Dendritic cell treated with granulocyte-macrophage colony-stimulating factor and Interleukin-4, amounts not matched to agents 40 ng/mL and 50 ng/mL, for 4 days (primary cell): ENCODE data around the gene ZDHHC8.

ENCODE experiments used
- H3K27ac Mint-ChIP-seq: one replicate; pipeline ENCODE4 v1.8.0; 2022; ENCODE audit warnings: mild to moderate bottlenecking, mixed read lengths
- H3K27me3 Mint-ChIP-seq: one replicate; pipeline ENCODE4 v1.8.0; 2022; ENCODE audit warnings: mild to moderate bottlenecking, mixed read lengths
- H3K36me3 Mint-ChIP-seq: one replicate; pipeline ENCODE4 v1.8.0; 2022; ENCODE audit warnings: low read depth, mixed read lengths
- H3K4me1 Mint-ChIP-seq: one replicate; pipeline ENCODE4 v1.8.0; 2022; ENCODE audit warnings: low read depth, mixed read lengths
- H3K4me3 Mint-ChIP-seq: one replicate; pipeline ENCODE4 v1.8.0; 2022; ENCODE audit warnings: mild to moderate bottlenecking, moderate library complexity, mixed read lengths
- H3K9me3 Mint-ChIP-seq: one replicate; pipeline ENCODE4 v1.8.0; 2022; ENCODE audit warnings: mixed read lengths
- intact Hi-C: fragments of 100-400 bp; cut with micrococcal nuclease; formaldehyde crosslinking; loops from one replicate; pipeline ENCODE4 v1.15.0; 2022

The ZDHHC8 gene

GRCh38 chr22:20172141-20172613 lies 40.6 kb downstream of the ZDHHC8 start:
- Mint-ChIP-seq H3K4me1 (no peaks in the 10 kb centered on the region), H3K4me3 (no peak overlapping the region), H3K9me3 (no peaks in the 10 kb centered on the region), H3K27me3 (no peaks in the 10 kb centered on the region), H3K36me3 (no peaks in the 10 kb centered on the region), H3K27ac (no peak overlapping the region)
- intact Hi-C loops = no loop called here

- no peak overlapping the region for H3K4me3 Mint-ChIP-seq
- no peaks in the 10 kb centered on the region for H3K27me3 Mint-ChIP-seq
- H3K27ac Mint-ChIP-seq = no peak overlapping the region
- no peaks in the 10 kb centered on the region for H3K36me3 Mint-ChIP-seq
- H3K4me1 Mint-ChIP-seq = no peaks in the 10 kb centered on the region
- intact Hi-C loops = no loop called here
- H3K9me3 Mint-ChIP-seq = no peaks in the 10 kb centered on the region
Observed at GRCh38 chr22:20173246-20173645, 41.6 kb downstream of the ZDHHC8 start.

- Mint-ChIP-seq H3K4me1 (no peaks in the 10 kb centered on the region), H3K36me3 (no peaks in the 10 kb centered on the region), H3K4me3 (no peak overlapping the region), H3K27me3 (no peaks in the 10 kb centered on the region), H3K9me3 (no peaks in the 10 kb centered on the region), H3K27ac (no peak overlapping the region)
- intact Hi-C loops = no loop called here
Observed at GRCh38 chr22:20173772-20174171, 42.2 kb downstream of the ZDHHC8 start.

GRCh38 chr22:20174785-20175596 lies 43.4 kb downstream of the ZDHHC8 start:
- H3K27me3 Mint-ChIP-seq = no peaks in the 10 kb centered on the region
- no peak overlapping the region for H3K27ac Mint-ChIP-seq
- no peaks in the 10 kb centered on the region for H3K4me1 Mint-ChIP-seq
- H3K9me3 Mint-ChIP-seq = no peaks in the 10 kb centered on the region
- H3K4me3 Mint-ChIP-seq = no peak overlapping the region
- no peaks in the 10 kb centered on the region for H3K36me3 Mint-ChIP-seq
- intact Hi-C loops = no loop called here

- H3K9me3 Mint-ChIP-seq = no peaks in the 10 kb centered on the region
- H3K27ac Mint-ChIP-seq = no peak overlapping the region
- H3K4me3 Mint-ChIP-seq = no peak overlapping the region
- no peaks in the 10 kb centered on the region for H3K27me3 Mint-ChIP-seq
- no peaks in the 10 kb centered on the region for H3K36me3 Mint-ChIP-seq
- intact Hi-C loops = no loop called here
- H3K4me1 Mint-ChIP-seq = no peaks in the 10 kb centered on the region
Observed at GRCh38 chr22:20175597-20175900, 43.9 kb downstream of the ZDHHC8 start.

GRCh38 chr22:20176421-20177085 lies 44.9 kb downstream of the ZDHHC8 start:
- Mint-ChIP-seq H3K9me3 (no peaks in the 10 kb centered on the region), H3K4me1 (no peaks in the 10 kb centered on the region)

GRCh38 chr22:20177217-20177911 lies 45.8 kb downstream of the ZDHHC8 start:
- no peak overlapping the region for H3K27ac Mint-ChIP-seq
- H3K9me3 Mint-ChIP-seq = no peaks in the 10 kb centered on the region
- no peaks in the 10 kb centered on the region for H3K36me3 Mint-ChIP-seq
- H3K4me3 Mint-ChIP-seq = no peak overlapping the region
- intact Hi-C loops = no loop called here
- H3K4me1 Mint-ChIP-seq = no peaks in the 10 kb centered on the region
- H3K27me3 Mint-ChIP-seq = no peaks in the 10 kb centered on the region

More at GRCh38 chr22:20176421-20177085, 44.9 kb downstream of the ZDHHC8 start:
- Mint-ChIP-seq H3K4me3 (no peak overlapping the region), H3K27ac (no peak overlapping the region), H3K27me3 (no peaks in the 10 kb centered on the region), H3K36me3 (no peaks in the 10 kb centered on the region)
- intact Hi-C loops = no loop called here

GRCh38 chr22:20178075-20178914 lies 46.7 kb downstream of the ZDHHC8 start:
- Mint-ChIP-seq H3K27me3 (no peaks in the 10 kb centered on the region), H3K4me3 (no peak overlapping the region), H3K36me3 (no peaks in the 10 kb centered on the region), H3K9me3 (no peaks in the 10 kb centered on the region), H3K27ac (no peak overlapping the region), H3K4me1 (no peaks in the 10 kb centered on the region)
- intact Hi-C loops = no loop called here

GRCh38 chr22:20178915-20179227 lies 47.3 kb downstream of the ZDHHC8 start:
- Mint-ChIP-seq H3K27me3 (no peaks in the 10 kb centered on the region), H3K4me3 (no peak overlapping the region), H3K27ac (no peak overlapping the region), H3K36me3 (no peaks in the 10 kb centered on the region), H3K9me3 (no peaks in the 10 kb centered on the region), H3K4me1 (no peaks in the 10 kb centered on the region)
- intact Hi-C loops = no loop called here

GRCh38 chr22:20179455-20180244 lies 48.0 kb downstream of the ZDHHC8 start:
- Mint-ChIP-seq H3K27ac (peak overlapping the region; percentile 20), H3K4me3 (no peak overlapping the region), H3K4me1 (no peaks in the 10 kb centered on the region), H3K9me3 (no peaks in the 10 kb centered on the region), H3K36me3 (no peaks in the 10 kb centered on the region), H3K27me3 (no peaks in the 10 kb centered on the region)
- intact Hi-C loops = no loop called here

GRCh38 chr22:20180245-20180630 lies 48.6 kb downstream of the ZDHHC8 start:
- H3K27me3 Mint-ChIP-seq = no peaks in the 10 kb centered on the region
- H3K4me1 Mint-ChIP-seq = no peaks in the 10 kb centered on the region
- H3K36me3 Mint-ChIP-seq = no peaks in the 10 kb centered on the region
- peak overlapping the region; percentile 20 for H3K27ac Mint-ChIP-seq
- H3K4me3 Mint-ChIP-seq = no peak overlapping the region
- H3K9me3 Mint-ChIP-seq = no peaks in the 10 kb centered on the region
- intact Hi-C loops = no loop called here

- H3K36me3 Mint-ChIP-seq = no peaks in the 10 kb centered on the region
- intact Hi-C loops = no loop called here
- no peaks in the 10 kb centered on the region for H3K4me1 Mint-ChIP-seq
- H3K9me3 Mint-ChIP-seq = no peaks in the 10 kb centered on the region
- H3K27me3 Mint-ChIP-seq = peaks cover 4% of the 10 kb centered on the region
- H3K4me3 Mint-ChIP-seq = no peak overlapping the region
- H3K27ac Mint-ChIP-seq = peak overlapping the region; percentile 20
Observed at GRCh38 chr22:20180640-20181039, 49.0 kb downstream of the ZDHHC8 start.

GRCh38 chr22:20181194-20181883 lies 49.7 kb downstream of the ZDHHC8 start:
- Mint-ChIP-seq H3K36me3 (no peaks in the 10 kb centered on the region), H3K27me3 (peaks cover 5% of the 10 kb centered on the region), H3K4me1 (no peaks in the 10 kb centered on the region), H3K27ac (no peak overlapping the region), H3K9me3 (no peaks in the 10 kb centered on the region), H3K4me3 (no peak overlapping the region)
- intact Hi-C loops = no loop called here
